Uterus (tissue), 2 donors: ENCODE results near the gene NFIL3.

Experiments
- CTCF ChIP-seq, 4 experiments: fragments of 200-600 bp in 2 of 4; fragments of 450-650 bp in 2 of 4; sonication (generic) in 2 of 4; IDR thresholded peaks; one replicate each; pipeline ENCODE4 v1.5.1; 2016 to 2019; ENCODE audit warnings: antibody characterized with exemption in 4 of 4, mild to moderate bottlenecking in 2 of 4, moderate library complexity in 1 of 4
- POLR2A ChIP-seq, 2 donors: fragments of 450-650 bp; IDR thresholded peaks; one replicate each; pipeline ENCODE4 v1.6.1; 2016; ENCODE audit warnings: antibody characterized with exemption in 2 of 2, mild to moderate bottlenecking in 1 of 2, moderate library complexity in 1 of 2

GRCh38 chr9:91418215-91418610 lies 5.4 kb downstream of the NFIL3 start:
- TF ChIP-seq CTCF (IDR thresholded peaks at IDR 0.05) (no peak), POLR2A (IDR thresholded peaks at IDR 0.05) (no peak)
